GM15510 (cell line): ENCODE measurements around the gene SUPT7L.

Experiments used
- POLR2A ChIP-seq: IDR thresholded peaks from 3 replicates; pipeline ENCODE4 v1.6.1; 2011; ENCODE audit warnings: borderline replicate concordance; ENCODE audit not compliant: insufficient read length; ENCODE audit errors: extremely low read depth

Gene SUPT7L

DNA sequence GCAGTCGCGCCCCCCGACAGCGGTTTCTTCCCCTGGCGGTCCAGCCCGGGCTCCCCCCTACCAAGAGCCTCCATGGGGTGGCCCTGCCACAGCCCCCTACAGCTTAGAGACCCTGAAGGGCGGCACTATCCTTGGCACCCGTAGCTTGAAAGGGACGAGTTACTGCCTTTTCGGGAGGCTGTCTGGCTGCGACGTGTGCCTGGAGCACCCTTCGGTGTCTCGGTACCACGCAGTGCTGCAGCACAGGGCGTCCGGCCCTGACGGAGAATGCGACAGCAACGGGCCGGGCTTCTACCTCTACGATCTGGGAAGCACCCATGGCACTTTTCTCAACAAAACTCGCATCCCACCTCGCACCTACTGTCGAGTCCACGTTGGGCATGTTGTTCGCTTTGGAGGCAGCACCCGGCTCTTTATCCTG, 750 bp upstream of the SUPT7L start:
- no peak for TF ChIP-seq POLR2A

DNA sequence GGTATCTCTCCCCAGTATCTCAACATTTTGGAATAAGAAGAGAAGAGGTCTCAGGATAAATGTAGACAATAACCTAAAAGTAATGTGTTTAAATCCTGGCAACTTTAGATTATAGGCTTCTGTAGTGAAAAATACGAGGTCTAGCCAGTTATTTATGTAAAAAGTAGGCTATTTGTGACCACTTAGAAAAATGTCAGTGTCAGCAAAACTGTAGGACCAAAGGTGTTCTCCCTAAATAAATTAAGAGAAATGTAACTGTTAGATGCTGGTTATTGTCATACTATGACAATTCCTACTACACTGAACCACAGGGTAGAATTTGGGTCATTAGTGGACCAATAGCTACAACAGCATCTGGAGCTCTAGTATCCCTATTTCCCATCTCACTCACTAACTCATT, 2.0 kb downstream of the SUPT7L start:
- TF ChIP-seq POLR2A = no peak

DNA sequence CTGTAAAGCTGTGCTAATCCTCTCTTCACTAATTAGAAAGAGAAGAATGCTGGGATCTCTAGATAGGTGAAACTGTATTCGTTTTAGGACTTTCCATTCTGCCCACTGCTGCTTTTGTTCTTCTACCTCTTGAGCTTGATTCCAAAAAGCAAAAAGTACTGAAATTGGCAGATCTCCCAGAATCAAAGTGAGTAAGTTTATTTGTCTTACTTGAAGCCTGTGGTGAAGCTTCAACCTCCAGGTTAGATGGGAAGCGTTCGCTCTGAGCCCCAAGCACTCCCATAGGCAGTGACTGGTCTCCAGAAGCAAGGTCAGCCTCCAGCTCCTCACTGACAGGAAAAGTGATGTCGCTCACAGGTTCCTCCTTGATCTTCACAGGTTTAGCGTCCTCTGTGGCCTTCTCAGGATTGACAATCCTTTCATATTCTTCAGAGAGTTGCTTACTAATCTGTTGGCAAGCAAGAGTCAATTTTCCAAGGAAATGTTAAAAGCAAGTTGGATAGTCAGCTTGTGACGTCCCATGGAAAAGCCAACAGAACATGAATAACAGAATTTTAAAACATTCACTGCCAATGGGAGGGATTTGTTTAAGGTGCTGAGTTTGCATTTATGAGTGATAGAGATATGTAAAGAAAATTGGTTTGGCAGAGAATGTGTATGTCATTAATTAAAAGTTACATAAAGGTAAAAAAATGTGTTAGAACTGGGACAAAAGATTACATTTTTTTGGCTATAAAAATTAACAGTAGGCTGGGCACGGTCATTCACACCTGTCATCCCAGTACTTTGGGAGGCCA, 8.1 kb downstream of the SUPT7L start:
- TF ChIP-seq POLR2A = no peak

DNA sequence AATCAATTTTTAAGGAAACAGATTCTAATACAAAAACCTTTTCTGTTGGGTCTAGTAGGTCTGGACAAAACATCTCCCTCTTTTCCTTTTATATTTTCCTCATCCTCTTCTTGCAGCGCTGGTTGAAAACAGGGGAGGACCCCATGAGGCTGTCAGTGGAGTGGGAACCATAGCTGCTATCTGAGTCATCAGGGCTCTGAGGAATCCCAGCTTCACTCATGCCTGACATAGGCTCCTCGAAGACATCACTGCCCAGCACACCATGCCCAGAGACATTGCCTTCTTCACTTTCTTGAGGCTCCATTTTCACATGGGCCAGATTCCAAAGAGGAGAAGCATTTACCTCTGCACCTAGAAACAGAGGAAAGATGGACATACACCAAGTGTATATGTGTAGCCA, 10.0 kb downstream of the SUPT7L start:
- no peak for TF ChIP-seq POLR2A

DNA sequence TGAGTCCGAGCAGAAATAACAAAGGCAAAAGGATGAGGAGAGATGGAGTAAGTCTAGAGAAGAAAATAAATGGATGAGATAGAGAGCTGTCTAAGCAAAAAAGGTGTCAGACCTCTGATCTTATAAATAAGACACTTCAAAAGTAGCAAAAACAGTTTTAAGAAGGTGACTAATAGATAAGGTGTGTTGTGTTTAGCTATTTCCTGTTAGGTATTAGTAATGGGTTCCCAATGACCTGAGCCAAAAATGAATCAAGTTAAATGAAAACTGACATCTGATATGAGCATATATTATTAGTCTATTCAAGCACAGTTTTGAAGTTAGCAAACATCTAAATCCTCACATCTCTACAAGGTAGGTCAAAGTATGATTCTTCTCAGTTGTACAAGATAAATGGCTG, 10.6 kb downstream of the SUPT7L start:
- TF ChIP-seq POLR2A = no peak

DNA sequence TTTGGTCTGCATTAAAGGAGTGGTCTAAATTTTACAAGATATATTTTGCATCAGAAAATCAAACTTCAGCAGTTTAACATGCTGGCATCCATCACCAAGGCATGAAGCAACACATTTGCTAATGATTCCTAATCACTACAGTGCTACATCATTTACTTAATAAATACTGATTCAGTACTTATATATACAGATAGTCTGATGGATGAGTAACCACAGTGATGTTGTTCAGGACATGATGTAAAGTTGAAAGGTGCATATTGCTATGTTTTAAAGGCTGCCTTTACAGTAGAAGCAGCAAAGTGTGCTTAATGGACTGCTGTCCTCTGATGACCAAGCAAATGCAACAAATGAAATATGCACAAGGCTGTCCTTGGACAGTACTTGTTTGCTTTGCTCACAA, 11.1 kb downstream of the SUPT7L start:
- no peak for TF ChIP-seq POLR2A

DNA sequence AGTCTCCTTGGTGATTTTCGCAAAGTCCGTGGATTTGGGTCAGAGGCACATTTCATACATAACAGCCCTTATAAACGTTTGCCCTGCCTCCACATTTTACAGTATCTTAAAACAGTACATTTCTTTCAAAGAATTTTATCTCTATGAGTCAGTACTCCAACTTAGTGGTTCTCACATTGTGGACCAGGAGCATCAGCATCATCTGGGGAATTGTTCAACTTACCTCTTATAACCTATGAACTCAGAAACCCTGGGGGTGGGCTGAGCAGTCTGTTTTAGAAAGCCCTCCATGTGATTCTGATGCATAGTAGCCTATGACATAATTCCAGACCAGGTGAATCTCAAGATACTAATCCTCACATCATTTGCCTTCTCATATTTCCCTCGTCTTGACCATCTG, 12.4 kb downstream of the SUPT7L start:
- TF ChIP-seq POLR2A = no peak

DNA sequence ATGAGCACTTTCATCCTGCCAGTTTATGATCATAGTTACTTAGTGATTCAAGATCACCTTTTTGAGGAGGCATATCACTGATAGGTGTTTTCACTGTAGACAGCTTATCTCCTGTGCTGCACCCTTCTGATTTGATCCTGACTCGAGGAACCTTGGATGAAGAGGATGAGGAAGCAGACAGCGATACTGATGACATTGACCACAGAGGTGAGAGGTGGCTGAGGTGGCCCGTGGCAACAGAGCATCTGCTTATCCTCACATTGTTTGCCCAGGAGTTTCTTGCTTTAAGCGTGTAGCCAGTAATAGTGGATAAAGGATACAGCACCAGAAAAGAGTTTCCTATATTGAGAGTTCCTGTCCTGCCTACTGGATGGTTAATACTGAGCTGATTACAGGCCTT, 15.7 kb downstream of the SUPT7L start:
- TF ChIP-seq POLR2A = no peak

DNA sequence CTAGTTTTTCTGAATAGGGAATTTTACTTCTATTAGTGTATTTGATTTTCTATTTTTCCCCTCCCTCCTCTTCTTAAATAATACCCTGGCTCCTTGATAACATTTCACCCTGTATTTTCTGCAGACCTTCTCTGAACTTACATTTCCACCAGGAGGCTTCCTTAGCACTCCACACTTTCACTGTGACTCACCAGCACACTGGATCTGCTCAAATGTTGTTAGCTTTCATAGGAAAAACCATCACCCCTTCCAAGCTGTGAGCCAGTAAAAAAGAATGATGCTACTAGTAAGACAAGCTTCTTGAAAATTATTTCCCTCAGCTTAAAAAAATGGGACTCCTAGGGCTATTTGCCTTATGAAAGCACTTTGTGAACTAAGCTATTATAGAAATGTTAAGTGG, 16.1 kb downstream of the SUPT7L start:
- TF ChIP-seq POLR2A = no peak

DNA sequence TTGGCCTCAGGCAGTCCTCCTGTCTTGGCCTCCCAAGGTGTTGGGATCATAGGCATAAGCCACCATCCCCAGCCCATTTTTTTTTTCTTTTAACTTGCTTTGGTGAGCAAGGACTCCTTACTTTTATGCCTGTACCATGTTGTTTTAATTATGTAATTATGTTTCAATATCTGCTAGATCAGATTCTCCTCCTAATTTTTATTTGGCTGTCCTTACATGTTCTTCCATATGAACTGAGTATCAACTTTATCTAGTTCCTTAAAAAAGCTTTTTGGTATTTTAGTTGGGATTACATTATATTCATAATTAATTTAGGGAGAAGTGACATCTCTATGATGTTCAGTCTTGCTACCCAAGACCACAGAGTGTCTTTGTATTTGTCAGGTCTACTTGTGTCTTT, 18.2 kb downstream of the SUPT7L start:
- TF ChIP-seq POLR2A = no peak

DNA sequence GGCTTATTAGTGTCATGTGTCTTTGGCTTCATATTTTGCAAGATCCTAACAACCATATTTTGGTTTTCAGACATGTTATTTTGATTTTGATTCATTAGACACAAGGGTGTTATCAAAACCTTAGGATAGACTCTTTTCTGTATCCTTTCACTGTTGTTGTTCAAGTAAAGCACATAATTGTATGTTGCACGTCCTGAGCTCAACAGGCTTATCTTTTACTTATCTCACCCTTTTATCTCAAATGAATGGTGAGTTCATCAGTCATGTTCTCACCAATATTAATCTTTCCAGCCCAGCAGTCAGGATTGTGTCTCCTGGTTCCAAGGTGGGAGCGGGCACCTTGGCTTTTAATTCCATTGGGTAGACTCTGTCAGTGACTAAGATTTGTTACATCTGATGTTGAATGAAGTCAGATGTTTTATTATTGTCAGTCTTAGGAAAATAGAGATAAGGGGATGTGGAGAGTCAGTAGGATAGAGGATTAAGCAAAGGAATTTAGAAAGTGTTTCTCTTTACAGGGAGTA, 22.6 kb downstream of the SUPT7L start:
- TF ChIP-seq POLR2A = no peak

DNA sequence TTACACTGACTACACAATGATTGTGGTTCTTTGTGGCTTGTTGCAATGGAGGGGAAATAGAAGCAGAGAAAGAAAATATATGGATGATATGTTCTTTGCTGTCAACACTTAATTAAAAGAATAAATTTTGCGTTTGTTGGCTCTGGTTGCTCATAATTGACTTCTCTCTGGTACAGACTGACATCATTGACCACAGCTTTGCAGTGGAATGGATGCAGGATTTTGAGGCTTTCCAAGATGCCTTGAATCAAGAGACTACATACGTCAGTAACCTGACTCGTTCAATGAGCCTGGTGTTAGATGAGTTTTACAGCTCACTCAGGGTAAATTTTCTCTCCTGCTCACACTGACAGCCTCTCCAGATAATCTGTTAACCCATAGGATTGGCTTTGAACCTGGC, 24.7 kb downstream of the SUPT7L start:
- TF ChIP-seq POLR2A = no peak

DNA sequence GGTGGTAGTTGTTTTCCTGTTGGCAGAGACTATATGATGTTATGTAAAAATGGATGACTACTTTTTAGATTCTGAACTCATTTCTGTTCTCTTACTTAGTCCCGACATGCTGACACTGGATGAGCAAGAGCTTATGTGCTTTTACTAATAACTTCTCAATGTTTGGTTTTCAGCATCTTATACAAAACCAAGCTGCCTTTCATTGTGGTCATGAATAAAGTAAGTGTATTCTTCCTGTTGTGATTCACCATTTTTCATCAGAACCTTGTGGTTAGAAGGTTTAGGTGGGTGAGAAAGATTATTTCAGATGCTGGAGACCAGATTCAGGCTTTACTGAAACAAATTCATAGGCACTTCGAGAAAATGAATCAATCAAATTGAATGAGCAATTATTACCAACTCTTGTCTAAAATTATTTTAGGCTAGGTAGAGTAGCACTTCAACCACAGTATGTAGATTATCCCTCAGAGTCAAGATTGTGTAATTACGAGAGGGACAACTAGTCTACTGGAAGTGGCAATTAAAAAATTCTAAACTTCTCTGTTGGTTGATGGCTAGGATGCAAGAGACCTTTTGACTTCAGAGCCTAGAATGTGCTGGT, 25.3 kb downstream of the SUPT7L start:
- TF ChIP-seq POLR2A = no peak

DNA sequence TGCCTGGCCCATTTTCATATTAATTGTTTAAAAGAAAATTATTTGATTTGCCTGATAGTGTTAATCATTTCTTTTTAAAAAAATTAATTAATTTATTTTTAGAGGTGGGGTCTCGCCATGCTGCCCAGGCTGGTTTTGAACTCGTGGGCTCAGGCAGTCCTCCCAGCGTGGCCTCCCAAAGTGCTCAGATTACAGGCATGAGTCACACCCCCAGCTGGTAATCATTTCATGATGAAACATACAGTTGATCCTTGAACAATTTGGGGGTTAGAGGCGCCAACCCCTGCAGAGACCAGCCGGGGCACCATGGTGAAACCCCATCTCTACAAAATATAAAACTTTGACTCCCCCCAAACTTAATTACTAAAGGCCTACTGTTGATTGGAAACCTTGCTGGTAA, 26.6 kb downstream of the SUPT7L start:
- no peak for TF ChIP-seq POLR2A

DNA sequence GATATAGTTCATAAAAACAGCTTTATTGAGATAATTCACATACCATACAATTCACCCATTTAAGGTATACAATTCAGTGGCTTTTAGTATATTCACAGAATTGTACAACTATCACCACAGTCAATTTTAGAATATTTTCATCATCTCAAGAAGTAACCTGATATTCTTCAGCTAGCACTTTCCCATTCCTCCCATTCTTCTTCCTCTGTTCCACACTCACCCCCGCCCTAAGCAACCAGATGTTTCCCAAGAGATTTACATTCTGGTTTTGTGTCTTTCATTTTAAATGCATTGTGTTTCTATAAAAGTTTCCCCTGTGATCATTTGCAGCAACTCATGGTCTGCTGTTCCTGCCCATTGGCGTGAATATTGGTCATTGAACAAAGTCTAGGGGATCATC, 29.1 kb downstream of the SUPT7L start:
- TF ChIP-seq POLR2A = no peak

DNA sequence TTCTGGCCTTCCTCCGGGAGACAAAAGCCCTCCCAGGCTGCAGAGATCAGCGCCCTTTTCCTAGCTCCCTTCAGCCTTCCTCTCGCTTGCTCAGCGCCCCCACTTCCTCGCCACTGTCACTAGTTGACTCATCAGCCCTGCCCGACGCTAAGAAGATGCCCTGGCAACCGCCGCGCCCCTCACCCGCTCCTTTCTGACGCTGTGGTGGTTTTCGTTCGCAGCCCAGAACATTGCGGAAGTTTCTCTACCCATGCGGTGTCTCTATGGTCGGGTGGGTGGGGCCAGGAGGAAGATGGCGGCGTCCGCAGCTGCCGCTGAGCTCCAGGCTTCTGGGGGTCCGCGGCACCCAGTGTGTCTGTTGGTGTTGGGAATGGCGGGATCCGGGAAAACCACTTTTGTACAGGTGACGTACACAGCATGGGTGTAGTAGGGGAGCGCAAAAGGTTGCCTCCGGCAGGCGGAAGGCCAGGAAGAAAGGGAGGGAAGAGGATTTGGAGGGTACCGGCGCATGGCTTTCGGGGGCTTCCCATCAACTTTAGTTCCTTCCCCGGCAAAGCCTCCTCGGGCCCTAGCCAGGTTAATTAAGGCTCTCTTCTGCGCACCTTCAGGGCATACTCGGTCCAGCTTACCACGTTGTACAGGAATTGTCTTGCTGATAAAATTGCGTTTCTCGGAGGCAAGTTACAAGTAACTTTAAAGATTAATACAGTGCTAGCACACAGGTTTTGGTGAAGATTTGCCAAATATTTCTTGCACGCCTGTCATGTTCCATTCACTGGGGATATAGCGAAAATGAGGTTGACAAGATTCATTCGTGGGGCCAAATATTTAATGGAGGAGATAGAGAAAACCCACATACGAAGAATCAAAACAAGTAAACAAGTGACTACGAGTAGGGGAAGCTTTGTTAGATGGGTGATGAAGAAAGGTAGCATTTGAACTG, 34.4 kb downstream of the SUPT7L start, which contains the start of the genes CCDC121 and GPN1:
Gene CCDC121 (minus strand): TSS at position 246 of the 943 bp plus-strand sequence. CDS start 1,213 bp downstream, outside the sequence.
Gene GPN1 (plus strand): TSS at position 284 of the 943 bp plus-strand sequence. CDS start 9 bp downstream, at position 293.
- peak; percentile 95 for TF ChIP-seq POLR2A
